ENCODE data around the gene ECHDC3. TPM values are rescaled to one million over a fixed set of nuclear protein-coding genes. Genes with fewer than 3 reads are reported as not detected.
A peak's percentile ranks its signal among the peaks of the same experiment; 100 is the strongest.

ECHDC3 gene
- total and polyA plus RNA-seq, 2 of the 4 experiments (the other 2 are of a cell fraction), result 4.3 to 5.0 TPM

DNA sequence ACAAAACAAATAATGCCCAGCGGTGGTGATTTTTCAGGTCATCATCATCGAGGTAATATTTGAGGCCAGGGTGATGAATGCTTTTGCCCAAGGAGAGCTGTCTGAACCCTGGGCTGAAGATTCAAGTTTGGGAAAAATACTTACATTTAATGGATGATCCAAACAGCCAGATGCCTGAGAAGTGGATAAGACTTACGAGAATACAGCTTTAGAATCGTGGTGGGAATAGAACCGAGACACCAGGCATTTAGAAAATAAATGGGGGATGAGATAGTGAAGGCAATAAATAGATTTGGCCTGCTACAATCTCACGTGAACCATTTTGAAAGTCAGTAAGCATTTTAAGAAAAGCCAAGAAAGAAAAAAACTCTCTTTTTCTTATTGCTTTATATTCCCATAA, 68.8 kb downstream of the ECHDC3 start:
- dilution Hi-C loops (cut with HindIII; ENCODE audit: low sequenced_read_pairs, unreplicated experiment) (no loop called here), intact Hi-C loops (cut with micrococcal nuclease) (loop anchor here (2.0 kb wide), 1 partner anchor 16 kb away; no protein-coding TSS in a partner anchor), in situ Hi-C loops (cut with MboI; ENCODE audit: low sequenced_read_pairs) (no loop called here)
- Histone ChIP-seq H2BK15ac (ENCODE audit: low read depth, low read length) (no peak overlapping the region), H3K56ac (ENCODE audit: extremely low read depth, insufficient read depth, low read length) (no peak overlapping the region), H3K4me1 (ENCODE audit: control insufficient read depth, insufficient read depth, low read length) (peaks cover 4% of the 10 kb centered on the region; the same call in 1 of the 2 replicates), H3K4me3 (ENCODE audit: insufficient read depth, low read depth, low read length) (no peak overlapping the region), H2AK5ac (ENCODE audit: low read depth, low read length) (no peak overlapping the region), H2BK120ac (ENCODE audit: low read depth, low read length) (peak overlapping the region; percentile 60), H3K4me2 (ENCODE audit: low read depth, low read length) (no peak overlapping the region), H4K20me1 (ENCODE audit: insufficient read depth, low read length) (no peaks in the 10 kb centered on the region), H2BK20ac (ENCODE audit: low read depth, low read length) (peak overlapping the region; percentile 18; the same call in 1 of the 2 replicates), H3K27me3 (ENCODE audit: control insufficient read depth, insufficient read depth, low read length) (peaks cover 3% of the 10 kb centered on the region; the same call in 1 of the 2 replicates), H3K27ac (ENCODE audit: insufficient read depth, low read length) (no peak overlapping the region), H3K9me3 (ENCODE audit: control insufficient read depth, insufficient read depth, low read length) (no peaks in the 10 kb centered on the region), H3K9ac (ENCODE audit: low read depth, low read length) (no peak overlapping the region), H2AFZ (replicated peaks; ENCODE audit: low read length, poor library complexity) (no peak overlapping the region), H3K36me3 (ENCODE audit: control insufficient read depth, insufficient read depth, low read length) (no peaks in the 10 kb centered on the region), H3K18ac (ENCODE audit: low read depth, low read length) (no peak overlapping the region), H3K9me1 (ENCODE audit: insufficient read depth, low read length) (0 out of 2 replicates have a peak, but pooled peaks cover 4% of the 10 kb centered on the region), H4K5ac (ENCODE audit: low read depth, low read length) (no peak overlapping the region), H4K8ac (ENCODE audit: low read depth in 2 of 2, low read length in 2 of 2) (peak overlapping the region in 1 of 2 experiments; percentile 78; a peak in 2 of 4 replicates), H4K91ac (ENCODE audit: insufficient read depth, low read depth, low read length) (no peak overlapping the region), H2BK5ac (ENCODE audit: low read depth, low read length, poor library complexity, severe bottlenecking) (no peak overlapping the region), H3K79me1 (ENCODE audit: low read depth in 1 of 2, low read length in 2 of 2) (no peaks in the 10 kb centered on the region), H2AK9ac (replicated peaks; ENCODE audit: low read depth, low read length, poor library complexity) (no peak overlapping the region), H3K4ac (ENCODE audit: low read depth, low read length) (no peak overlapping the region), H3K14ac (replicated peaks; ENCODE audit: low read depth, low read length) (no peak overlapping the region), H3K23ac (ENCODE audit: low read depth, low read length) (no peak overlapping the region)
- CTCF ChIA-PET, result interaction anchor here (0.6 to 2.6 kb wide), 4 partner anchors 9 to 175 kb away, joined by 3 to 10 read pairs (median 3); no protein-coding TSS in a partner anchor
- TF ChIP-seq MAFK (IDR thresholded peaks at IDR 0.05; ENCODE audit: low read depth, low read length) (no peak), SMC3 (IDR thresholded peaks at IDR 0.05; ENCODE audit: low read depth, low read length) (no peak), FOS (IDR thresholded peaks at IDR 0.05; ENCODE audit: low read depth, low read length) (no peak), RCOR1 (IDR thresholded peaks at IDR 0.05; ENCODE audit: insufficient replicate concordance, low read length) (no peak), RAD21 (IDR thresholded peaks at IDR 0.05; ENCODE audit: low read length) (no peak), MXI1 (IDR thresholded peaks at IDR 0.05; ENCODE audit: borderline replicate concordance, low read depth, low read length) (no peak), POLR2A (IDR thresholded peaks at IDR 0.05; ENCODE audit: low read depth, low read length) (no peak), RFX5 (IDR thresholded peaks at IDR 0.05; ENCODE audit: low read depth, low read length) (no peak), BHLHE40 (IDR thresholded peaks at IDR 0.05; ENCODE audit: low read depth, low read length) (no peak), CTCF (conservative IDR thresholded peaks at IDR 0.05; ENCODE audit: low read depth, low read length) (no peak), CHD1 (IDR thresholded peaks at IDR 0.05; ENCODE audit: low read depth, low read length) (no peak), CEBPB (IDR thresholded peaks at IDR 0.05; ENCODE audit: low read depth, low read length) (no peak), NFE2L2 (IDR thresholded peaks at IDR 0.05; ENCODE audit: low read depth, low read length) (no peak), MAZ (IDR thresholded peaks at IDR 0.05; ENCODE audit: borderline replicate concordance, low read depth, low read length) (no peak)
- TF ChIP-seq, protein P1, sequence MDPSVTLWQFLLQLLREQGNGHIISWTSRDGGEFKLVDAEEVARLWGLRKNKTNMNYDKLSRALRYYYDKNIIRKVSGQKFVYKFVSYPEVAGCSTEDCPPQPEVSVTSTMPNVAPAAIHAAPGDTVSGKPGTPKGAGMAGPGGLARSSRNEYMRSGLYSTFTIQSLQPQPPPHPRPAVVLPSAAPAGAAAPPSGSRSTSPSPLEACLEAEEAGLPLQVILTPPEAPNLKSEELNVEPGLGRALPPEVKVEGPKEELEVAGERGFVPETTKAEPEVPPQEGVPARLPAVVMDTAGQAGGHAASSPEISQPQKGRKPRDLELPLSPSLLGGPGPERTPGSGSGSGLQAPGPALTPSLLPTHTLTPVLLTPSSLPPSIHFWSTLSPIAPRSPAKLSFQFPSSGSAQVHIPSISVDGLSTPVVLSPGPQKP (IDR thresholded peaks at IDR 0.05; ENCODE audit: borderline replicate concordance, low read depth, low read length), result no peak
- TF ChIP-seq, protein P2, sequence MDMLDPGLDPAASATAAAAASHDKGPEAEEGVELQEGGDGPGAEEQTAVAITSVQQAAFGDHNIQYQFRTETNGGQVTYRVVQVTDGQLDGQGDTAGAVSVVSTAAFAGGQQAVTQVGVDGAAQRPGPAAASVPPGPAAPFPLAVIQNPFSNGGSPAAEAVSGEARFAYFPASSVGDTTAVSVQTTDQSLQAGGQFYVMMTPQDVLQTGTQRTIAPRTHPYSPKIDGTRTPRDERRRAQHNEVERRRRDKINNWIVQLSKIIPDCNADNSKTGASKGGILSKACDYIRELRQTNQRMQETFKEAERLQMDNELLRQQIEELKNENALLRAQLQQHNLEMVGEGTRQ (IDR thresholded peaks at IDR 0.05; ENCODE audit: low read depth, low read length), result no peak
- no TSS peak for BruUV-seq (replicated peaks)
- DNase-seq (no peak), ATAC-seq (ENCODE audit: low read depth) (no peak)
- WGBS, 2 experiments (ENCODE audit: extremely low coverage in 2 of 2, insufficient read length in 1 of 2), result 67% methylated on average over 5 of the region's 6 CpGs; no CpG with 5 or more reads in 1 of the 2 experiments
- POLR2A ChIA-PET (ENCODE audit: unreplicated experiment), result no interaction called here

Measured in IMR-90 (cell line).